GM11168 (cell line): Measurements from ENCODE around the gene BLOC1S1.

Experiments used
- in situ Hi-C: fragments of 300-500 bp; cut with MboI; formaldehyde crosslinking; loops from one replicate; pipeline ENCODE4 v1.12.0; 2022; ENCODE audit warnings: low sequenced_read_pairs; ENCODE audit not compliant: unreplicated experiment

The BLOC1S1 gene

DNA sequence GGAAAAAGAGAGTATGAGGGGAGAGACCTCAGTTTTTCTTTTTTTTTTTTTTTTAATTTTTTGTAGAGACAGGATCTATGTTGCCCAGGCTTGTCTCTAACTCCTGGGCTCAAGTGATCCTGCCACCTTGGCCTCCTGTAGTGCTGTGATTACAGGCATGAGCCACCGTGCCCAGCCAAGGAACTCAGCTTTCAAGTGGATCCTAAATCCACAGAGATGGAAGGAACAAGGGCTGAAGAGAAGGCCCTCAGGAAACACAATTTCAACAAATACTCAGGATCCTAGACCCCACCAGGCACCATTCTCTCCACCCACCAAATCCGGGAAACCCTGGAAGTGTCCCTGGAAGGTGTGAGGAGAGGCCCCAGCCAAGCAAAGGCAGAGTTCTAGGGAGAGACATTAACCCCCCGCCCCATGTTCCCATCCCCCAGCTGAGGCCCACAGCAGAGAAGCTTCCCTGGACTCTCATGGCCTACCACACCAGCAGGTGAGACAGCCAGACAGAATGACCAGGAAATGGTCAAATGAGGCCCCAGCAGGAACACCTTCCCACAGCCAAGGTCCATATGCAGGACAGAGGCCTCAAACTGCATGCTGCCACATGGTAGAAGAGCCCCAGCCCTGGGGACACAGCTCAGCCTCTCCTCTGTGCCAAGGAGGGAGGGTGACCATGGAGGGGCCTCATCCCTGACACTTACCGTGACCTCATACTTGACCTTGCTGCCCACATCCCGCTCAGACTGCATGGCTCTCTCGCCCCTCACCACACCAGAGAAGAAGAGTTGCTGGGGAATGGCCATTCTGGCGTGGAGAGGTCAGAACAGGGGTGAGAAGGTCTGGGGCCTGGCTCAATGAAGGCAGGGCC, 22.3 kb upstream of the BLOC1S1 start:
- in situ Hi-C loops: no loop called here

DNA sequence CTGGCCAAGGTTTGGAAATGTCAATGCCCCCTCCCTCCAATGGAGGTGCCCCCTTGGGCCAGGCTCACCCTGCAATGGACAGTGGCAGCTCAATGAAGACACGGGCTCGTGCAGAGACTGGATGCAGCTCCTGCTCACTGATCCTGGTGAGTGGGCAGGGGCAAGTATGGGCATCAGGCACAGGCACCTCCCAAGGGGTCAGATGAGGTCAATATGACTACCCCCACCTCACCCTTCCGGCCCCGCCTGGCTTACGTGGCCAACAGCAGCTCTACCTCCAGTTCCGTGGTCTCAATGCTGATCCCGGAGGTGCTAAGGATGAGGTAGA, 21.7 kb upstream of the BLOC1S1 start:
- in situ Hi-C loops: no loop called here

- in situ Hi-C loops: no loop called here
Measured at GRCh38 chr12:55694651-55695050, 21.2 kb upstream of the BLOC1S1 start.

DNA sequence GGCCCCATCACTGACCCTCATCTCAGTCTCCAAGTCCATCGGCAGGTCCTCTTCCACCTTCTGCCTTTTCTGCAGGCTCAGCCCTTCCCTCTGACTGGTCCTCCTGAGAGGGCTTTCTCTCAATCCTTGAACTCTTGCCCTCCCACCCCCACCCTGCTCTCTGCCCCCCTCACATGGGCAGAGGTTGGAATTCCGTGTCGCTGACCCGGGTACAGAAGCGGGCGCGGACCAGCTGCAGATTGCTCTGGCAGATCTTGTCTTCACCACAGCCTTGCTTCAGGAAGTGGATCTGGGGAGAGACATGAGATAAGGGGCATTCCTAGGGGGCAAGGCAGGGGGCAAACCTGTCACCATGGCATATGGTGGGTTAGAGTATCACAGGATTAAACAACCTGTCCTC, 20.5 kb upstream of the BLOC1S1 start:
- in situ Hi-C loops: no loop called here

- in situ Hi-C loops: no loop called here
Measured at GRCh38 chr12:55696141-55696540, 19.7 kb upstream of the BLOC1S1 start.

- in situ Hi-C loops: no loop called here
Measured at GRCh38 chr12:55696796-55697462, 18.9 kb upstream of the BLOC1S1 start.

DNA sequence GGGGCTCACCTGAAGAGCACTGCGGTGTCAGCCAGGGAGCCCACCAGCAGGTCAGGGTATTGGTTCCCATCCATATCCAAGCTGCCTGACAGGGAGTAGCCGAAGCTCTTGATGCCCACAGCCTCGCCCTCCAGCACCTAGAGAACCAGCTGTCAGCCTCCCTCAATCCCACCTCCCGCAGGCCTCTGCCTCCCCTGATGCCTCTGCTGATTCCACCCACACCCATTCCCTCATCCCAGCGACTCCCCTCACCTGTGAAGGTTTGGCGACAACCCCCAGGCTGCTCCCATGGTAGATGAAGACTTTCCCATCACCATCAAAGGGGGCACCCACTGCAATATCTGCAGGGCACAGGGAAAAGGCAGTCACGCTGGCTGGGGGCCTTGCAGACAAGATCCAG, 18.2 kb upstream of the BLOC1S1 start:
- in situ Hi-C loops: no loop called here

DNA sequence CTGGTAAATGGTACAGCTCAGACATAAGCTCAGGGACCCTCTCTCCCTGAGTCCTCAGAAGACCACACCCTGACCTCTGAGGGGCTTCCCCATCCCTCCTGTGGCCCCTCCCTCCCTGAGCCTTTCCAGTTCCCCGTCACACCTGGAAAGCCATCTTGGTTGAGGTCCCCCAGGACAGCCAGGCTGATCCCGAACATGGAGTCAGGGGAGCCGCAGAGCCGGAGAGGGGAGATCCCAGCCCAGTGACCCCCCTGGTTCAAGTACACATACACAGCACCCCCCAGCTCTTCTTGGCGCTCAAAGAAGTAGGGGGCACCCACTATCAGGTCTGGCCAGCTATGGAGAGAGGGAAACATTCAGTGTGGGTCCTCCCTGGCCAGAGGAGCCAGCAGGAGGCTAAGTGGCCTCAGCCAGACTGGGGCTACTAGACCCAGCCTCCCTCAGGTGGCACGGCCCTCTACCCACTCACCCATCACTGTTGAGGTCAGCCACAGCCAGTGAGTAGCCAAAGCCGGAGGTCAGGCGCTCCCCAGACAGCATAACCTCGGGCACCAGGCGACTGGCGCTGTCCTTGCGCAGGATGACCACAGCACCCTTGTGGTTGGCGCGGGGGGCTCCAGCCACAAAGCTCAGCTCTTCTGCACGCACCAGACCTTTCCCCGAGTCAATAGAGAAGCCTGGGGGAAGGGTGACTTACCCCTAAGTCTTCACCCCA, 17.4 kb upstream of the BLOC1S1 start:
- in situ Hi-C loops: no loop called here

GRCh38 chr12:55698965-55699364, 16.9 kb upstream of the BLOC1S1 start:
- in situ Hi-C loops: no loop called here

DNA sequence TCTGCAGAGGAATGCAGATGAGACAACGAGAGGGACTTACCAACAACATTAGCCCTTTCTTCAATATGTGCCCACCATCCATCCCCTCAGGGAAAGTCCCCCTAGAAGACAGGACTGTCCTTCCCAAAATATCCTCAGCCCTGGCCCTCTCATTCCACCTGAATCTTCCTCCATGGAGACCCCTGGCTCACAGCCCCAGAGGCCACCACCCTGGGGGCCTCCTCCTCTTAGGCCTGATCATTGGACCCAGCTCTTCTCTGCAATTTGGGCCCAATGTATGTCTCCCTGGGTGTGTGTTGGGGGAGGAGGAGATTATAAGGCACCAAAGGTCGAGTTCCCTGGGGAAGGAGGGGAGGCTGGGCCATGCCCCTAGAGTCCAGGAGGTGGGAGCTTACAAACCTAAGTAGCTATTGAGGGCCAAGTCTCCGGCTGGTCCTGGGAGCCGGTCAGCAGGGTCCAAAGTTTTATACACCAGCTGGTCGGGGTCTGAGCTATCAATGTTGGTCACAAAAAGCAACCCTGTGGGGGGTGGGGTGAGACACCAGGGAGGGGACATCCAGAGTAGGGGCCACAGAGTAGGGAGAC, 16.3 kb upstream of the BLOC1S1 start:
- in situ Hi-C loops: no loop called here

DNA sequence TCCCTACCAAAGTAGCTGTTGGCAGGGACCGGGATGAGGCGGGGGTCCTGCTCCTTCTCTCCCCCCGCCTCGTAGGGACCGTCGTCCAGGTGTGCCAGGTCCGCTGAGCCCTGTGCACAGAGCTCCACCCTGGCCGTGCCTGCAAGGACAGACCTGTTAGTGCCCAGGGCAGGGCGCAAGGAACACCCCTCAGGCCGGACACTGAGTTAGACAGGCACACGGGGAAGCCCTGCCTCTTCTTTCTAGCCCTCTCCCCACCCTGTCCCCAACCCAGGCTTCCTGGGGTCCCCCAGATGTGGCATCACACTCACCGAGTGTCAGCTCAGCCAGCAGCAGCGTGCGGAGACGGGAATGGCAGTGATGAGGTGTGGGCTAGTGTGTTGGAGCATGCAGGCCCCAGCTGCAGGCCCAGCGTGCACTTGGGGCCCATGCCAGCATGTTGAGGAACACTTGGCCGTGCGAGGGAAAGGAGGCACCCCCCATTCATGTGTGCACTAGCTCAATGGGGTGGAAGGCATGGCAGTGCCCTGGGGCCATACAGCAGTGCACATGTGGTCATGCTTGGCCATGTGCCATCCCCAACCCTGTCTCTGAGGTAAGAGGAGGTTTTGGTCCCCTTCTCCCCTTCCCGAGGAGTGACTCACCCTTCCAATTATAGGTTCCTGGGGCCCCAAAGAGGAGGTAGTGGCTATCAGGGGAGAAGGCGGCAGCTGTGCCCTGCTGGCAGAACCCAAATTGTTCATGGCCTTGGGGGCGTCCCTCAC, 15.4 kb upstream of the BLOC1S1 start:
- in situ Hi-C loops: no loop called here

DNA sequence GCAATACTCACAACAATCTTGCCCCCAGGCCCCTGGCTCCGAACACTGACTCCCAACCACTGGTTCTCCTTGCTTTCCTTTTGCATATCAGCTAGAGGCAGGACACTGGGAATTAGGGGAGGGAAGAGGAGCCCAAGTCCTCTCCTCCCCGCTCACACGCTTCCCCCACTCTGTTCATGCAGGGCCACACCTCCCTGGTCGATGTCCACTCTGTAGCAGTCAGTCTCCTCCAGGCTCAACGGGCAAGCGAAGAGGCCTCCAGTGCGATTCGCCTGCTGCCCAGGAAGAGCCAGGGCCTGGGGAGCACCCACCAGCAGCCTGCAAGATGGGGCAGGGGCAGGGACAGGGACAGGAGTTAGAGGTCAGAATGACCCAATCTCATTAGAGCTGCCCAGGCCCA, 13.0 kb upstream of the BLOC1S1 start:
- in situ Hi-C loops: no loop called here

DNA sequence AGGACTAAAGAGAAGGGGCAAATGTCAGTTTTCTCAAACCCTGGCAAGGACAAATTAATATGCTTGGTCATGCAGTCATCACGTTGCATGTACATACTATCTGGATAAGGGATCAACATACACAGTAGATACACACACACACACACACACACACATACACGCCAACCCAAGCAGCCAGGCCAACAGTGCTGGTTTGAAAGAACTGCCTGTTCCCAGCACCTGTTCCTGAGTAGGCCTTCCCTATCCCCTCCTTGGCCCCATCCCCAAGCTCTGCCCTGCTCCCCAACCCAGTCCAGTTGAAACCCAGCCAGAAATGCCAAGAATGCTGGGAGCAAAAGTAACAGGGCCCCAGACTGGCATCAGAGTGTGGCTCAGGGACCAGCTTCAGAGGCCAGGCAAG, 12.6 kb upstream of the BLOC1S1 start:
- in situ Hi-C loops: no loop called here

DNA sequence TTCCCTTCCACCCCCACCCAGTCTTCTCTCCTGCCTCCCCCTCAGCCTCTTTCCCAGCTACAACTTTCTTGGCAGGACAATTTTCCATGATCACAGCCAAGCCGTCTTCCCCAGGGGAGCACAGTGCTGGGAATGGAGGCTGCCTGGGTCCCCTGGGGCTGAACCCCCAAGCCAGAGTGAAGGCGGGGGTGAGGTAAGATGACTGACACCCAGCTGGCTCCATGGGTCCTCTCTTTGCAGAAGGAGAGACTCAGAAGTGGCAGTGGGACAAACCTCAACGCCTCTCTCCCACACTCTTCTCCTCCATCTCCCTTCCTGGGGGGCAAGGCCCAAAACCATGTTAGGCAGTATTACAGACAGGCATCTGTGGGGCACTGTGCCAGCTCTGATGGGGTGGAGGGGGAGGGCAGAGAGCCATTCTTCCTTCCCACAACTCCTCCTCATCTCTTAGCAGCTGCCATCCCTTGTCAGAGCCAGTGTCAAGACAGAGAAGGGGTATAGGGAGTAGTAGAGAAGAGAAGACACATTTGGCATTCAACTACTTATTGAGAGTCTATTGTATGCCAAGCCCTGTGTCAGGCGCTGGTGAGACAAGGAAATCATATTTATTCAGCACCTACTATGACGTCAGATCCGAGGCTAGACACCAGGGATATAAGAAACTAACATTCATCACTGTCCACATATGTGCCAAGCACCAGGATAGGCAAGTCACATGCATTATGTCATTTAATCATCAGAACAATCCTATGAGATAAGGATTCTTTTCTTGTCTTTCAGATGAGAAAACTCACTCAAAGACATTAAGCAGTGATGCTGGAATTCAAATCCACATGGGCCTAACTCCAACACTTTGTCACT, 11.7 kb upstream of the BLOC1S1 start:
- in situ Hi-C loops: no loop called here

DNA sequence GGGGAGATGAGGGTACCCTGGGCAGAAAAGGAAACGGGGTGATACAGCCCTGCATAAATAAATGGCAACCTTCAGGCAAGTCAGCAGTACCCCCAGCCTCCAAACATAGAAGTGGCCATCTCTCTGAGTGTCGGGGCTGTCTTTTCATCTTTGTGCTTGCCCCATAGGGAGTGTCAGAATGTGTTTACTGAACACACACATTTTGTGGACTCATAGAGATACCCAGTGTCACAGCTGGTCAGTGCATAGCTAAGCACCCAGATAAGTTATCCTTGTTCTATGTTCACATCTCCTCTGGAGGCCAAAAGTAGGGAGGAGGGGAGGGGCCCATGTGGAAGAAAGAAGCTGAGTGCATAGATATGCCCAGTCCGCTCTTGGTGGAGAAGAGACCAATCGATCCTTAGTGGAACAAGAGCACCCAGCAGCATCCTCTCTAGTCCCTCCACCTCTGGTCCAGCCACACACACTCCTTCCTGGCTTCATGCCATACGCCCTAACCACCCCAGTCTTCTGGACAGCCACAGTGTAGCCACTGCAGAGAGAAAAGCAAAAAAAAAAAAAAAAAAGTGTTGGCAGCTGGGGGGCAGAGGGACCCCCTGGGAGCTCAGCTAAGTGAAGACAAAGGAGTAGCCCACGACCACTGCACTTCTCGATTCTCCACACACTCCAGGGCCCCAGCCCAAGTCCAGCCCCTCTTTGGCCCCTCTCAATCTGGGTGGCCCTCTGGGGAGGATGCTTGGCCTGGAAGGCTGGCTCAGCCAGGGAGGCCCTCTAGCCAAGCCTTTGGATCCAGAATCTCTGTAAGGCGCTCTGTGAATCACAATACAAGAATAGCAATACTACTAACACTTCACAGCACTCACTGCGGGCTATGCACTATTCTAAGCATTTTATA, 10.8 kb upstream of the BLOC1S1 start:
- in situ Hi-C loops: no loop called here

- in situ Hi-C loops: no loop called here
Measured at GRCh38 chr12:55705782-55706402, 10.0 kb upstream of the BLOC1S1 start.

- in situ Hi-C loops: no loop called here
Measured at GRCh38 chr12:55706568-55707218, 9.2 kb upstream of the BLOC1S1 start.
